ENCODE measurements around the gene NDUFB7.

- TF ChIP-seq CTCF (conservative IDR thresholded peaks at IDR 0.05; ENCODE audit: low read depth in 2 of 2) (no peak), EZH2 (IDR thresholded peaks at IDR 0.05; ENCODE audit: low read depth, unreplicated experiment) (no peak), CREB1 (CRISPR knock-in tag; IDR thresholded peaks at IDR 0.05; ENCODE audit: low read depth) (no peak), POLR2AphosphoS5 (IDR thresholded peaks at IDR 0.05; ENCODE audit: low read depth) (no peak), EZH2phosphoT487 (IDR thresholded peaks at IDR 0.05; ENCODE audit: unreplicated experiment) (no peak), JUNB (IDR thresholded peaks at IDR 0.05; ENCODE audit: unreplicated experiment) (no peak), REST (IDR thresholded peaks at IDR 0.05; ENCODE audit: unreplicated experiment) (no peak), NANOG (IDR thresholded peaks at IDR 0.05; ENCODE audit: borderline replicate concordance) (no peak)
Measured at GRCh38 chr19:14612657-14613056, 40.8 kb upstream of the NDUFB7 start.

Data from GM23338 (cell line).